Ectodermal cell (in vitro differentiated cells): ENCODE data around the gene CYP27A1.

ENCODE experiments used
- H3K27ac ChIP-seq: 2 replicates; pipeline ENCODE4 v1.7.0; 2013; ENCODE audit warnings: mild to moderate bottlenecking, low read depth, low read length; ENCODE audit not compliant: insufficient read depth, poor library complexity, severe bottlenecking
- H3K27me3 ChIP-seq: 2 replicates; pipeline ENCODE4 v1.7.0; 2013; ENCODE audit warnings: mild to moderate bottlenecking, low read length; ENCODE audit not compliant: insufficient read depth, control insufficient read depth, poor library complexity, severe bottlenecking
- H3K36me3 ChIP-seq: one replicate; pipeline ENCODE4 v1.7.0; 2013; ENCODE audit warnings: low read length; ENCODE audit not compliant: control insufficient read depth, insufficient read depth
- H3K4me1 ChIP-seq: one replicate; pipeline ENCODE4 v1.7.0; 2013; ENCODE audit warnings: low read length; ENCODE audit not compliant: control insufficient read depth, insufficient read depth
- H3K4me3 ChIP-seq: 2 replicates; pipeline ENCODE4 v1.7.0; 2013; ENCODE audit warnings: low read depth, low read length, control low read depth; ENCODE audit not compliant: insufficient read depth
- H3K9me3 ChIP-seq: 2 replicates; pipeline ENCODE4 v1.7.0; 2013; ENCODE audit warnings: mild to moderate bottlenecking, low read length, moderate library complexity; ENCODE audit not compliant: control insufficient read depth
- WGBS, 2 experiments: methylation state at CpG; one replicate each; pipeline ENCODE4 v1.1.7; 2013; ENCODE audit warnings: missing lambda C conversion rate in 2 of 2; 5-methylcytosine and 5-hydroxymethylcytosine counted together

CYP27A1 gene

DNA sequence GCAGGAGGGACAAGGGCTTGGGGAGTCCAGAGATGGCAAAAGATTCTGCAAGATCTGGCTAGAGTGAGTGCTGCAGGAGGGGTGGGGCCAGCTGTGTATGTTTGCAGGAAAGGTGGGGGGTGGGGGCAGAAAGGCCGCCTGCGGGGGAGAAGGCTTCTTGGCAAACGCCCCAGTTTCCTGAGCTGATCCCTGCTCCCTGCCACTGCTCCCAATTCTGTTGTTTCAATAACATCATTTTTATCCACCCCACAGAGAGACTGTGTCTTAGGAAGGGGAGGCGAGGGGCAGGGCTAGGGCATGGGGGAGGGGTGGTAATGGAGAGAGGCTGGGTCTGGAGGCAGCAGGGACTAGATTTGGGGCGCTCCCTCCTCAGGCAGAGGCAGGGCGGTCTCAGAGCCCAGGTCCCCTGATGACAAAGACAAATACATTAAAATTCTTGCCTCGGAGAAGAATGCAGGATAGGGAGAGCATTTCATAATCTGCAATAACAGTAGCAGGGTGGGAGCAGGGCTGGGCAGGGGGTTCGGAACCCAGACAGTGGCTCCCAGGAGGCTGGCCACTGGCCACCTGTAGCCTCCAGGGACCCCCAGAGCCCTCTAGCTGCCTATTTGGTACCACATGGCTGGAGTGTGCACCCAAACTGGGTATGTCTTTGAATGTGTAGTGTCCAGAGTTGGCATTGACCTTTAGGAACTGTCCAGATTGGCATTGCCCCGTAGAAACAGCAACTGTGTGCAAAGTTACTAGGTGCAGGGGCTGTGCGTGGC, 75.6 kb downstream of the CYP27A1 start:
- no peaks in the 10 kb centered on the region for H3K36me3 ChIP-seq
- peaks cover 34% of the 10 kb centered on the region for H3K4me1 ChIP-seq
- peaks cover 96% of the 10 kb centered on the region for H3K27me3 ChIP-seq
- no peak overlapping the region for H3K4me3 ChIP-seq
- H3K27ac ChIP-seq: no peak overlapping the region
- WGBS, 2 experiments: 33 to 45% methylated on average over 10 of the region's 10 CpGs
- no peaks in the 10 kb centered on the region for H3K9me3 ChIP-seq

DNA sequence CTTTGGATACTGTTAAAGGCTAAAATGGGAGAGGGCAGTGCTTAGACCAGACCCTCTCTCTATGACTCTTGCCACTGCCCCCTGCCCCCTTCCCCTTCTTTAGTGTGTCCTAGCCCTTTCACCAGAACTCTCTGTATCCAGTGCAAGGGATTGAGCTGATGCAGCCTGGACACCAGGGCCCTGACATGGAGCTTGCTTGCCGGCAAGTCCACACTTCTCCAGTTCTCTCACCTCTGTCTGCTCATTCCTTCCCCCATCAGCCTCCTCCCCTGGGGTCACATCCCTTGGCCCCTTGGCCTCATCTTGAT, 76.1 kb downstream of the CYP27A1 start:
- Histone ChIP-seq H3K27ac (no peak overlapping the region), H3K4me1 (peaks cover 32% of the 10 kb centered on the region), H3K27me3 (peaks cover 100% of the 10 kb centered on the region), H3K4me3 (no peak overlapping the region), H3K9me3 (no peaks in the 10 kb centered on the region), H3K36me3 (no peaks in the 10 kb centered on the region)
- 38 to 50% methylated on average over 1 of the region's 1 CpG for WGBS, 2 experiments

DNA sequence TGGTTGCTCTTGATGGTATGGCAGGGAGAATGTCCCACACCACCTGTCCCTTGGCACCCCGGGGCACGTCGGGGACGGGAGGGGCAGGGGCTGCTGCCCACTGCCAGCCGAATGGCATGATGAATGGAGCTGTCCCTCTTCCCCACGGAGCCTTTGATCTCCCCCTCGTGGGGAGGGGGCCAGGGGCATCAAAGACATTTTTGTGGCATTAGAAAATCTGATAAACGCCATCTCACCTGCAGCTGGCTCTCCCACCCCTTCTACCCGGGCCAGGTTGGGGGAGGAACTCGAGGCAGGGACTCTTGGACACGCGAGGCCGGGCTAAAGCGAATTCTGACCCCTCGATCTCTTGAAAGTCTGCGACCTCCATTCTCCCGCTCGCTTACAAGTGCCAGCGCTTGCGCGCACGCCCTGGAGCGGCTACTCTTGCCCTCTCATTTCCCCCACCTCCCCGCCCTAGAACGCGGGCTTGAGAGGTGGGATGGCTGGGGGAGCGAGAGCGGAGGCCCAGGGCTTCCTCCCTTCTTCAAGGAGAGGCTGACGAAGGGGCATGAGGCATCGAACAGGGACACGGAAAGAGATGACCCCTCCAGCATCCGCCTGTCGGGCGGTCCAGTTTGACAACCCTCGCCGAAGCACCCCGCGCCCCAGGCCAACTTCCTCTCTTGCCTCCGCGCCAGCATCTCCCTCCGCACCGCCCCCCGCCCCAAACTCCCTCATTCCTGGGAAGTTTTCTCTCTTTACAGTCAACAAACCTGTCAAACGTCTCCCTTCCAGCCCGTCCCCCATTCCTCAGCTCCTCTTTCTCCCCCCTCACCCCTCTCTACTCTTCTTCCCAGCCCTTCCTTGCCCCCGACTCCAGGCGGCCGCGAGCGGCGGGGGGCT, 77.0 kb downstream of the CYP27A1 start:
- peaks cover 100% of the 10 kb centered on the region for H3K27me3 ChIP-seq
- WGBS, 2 experiments: 2 to 4% methylated on average over 51 of the region's 51 CpGs

DNA sequence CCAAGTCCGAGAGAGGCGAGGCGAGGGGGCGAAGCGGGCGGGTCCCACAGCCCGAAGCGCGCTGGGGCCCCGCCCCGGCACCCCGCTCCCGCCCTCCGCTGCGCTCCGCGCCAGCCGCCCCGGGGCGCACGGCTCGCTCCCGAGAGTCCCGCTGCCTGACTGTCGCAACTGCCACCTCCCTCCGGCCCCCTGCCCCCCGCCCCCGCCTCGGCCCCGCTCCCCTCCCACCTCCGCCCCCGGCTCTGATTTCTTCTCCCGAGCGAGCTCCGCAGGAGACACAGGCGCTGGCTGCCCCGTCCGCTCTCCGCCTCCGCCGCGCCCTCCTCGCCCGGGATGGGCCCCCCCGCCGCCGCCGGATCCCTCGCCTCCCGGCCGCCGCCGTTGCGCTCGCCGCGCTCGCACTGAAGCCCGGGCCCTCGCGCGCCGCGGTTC, 77.6 kb downstream of the CYP27A1 start, which contains the start of gene WNT6:
TSS of gene WNT6 (plus strand) at position 250 of the 432 bp plus-strand sequence. CDS start 233 bp downstream, outside the sequence.
- peaks cover 27% of the 10 kb centered on the region for H3K4me1 ChIP-seq
- no peaks in the 10 kb centered on the region for H3K36me3 ChIP-seq
- H3K4me3 ChIP-seq: peak within 1 kb of the TSS; percentile 14
- peaks cover 99% of the 10 kb centered on the region for H3K27me3 ChIP-seq
- H3K27ac ChIP-seq: no peak within 1 kb of the TSS
- no peaks in the 10 kb centered on the region for H3K9me3 ChIP-seq
- 0% methylated on average over 63 to 64 of the region's 64 CpGs for WGBS, 2 experiments

More for the DNA sequence above, 77.0 kb downstream of the CYP27A1 start:
- H3K4me1 ChIP-seq: peaks cover 27% of the 10 kb centered on the region
- H3K36me3 ChIP-seq: no peaks in the 10 kb centered on the region
- H3K27ac ChIP-seq: no peak overlapping the region
- no peaks in the 10 kb centered on the region for H3K9me3 ChIP-seq
- H3K4me3 ChIP-seq: peak overlapping the region; percentile 14

DNA sequence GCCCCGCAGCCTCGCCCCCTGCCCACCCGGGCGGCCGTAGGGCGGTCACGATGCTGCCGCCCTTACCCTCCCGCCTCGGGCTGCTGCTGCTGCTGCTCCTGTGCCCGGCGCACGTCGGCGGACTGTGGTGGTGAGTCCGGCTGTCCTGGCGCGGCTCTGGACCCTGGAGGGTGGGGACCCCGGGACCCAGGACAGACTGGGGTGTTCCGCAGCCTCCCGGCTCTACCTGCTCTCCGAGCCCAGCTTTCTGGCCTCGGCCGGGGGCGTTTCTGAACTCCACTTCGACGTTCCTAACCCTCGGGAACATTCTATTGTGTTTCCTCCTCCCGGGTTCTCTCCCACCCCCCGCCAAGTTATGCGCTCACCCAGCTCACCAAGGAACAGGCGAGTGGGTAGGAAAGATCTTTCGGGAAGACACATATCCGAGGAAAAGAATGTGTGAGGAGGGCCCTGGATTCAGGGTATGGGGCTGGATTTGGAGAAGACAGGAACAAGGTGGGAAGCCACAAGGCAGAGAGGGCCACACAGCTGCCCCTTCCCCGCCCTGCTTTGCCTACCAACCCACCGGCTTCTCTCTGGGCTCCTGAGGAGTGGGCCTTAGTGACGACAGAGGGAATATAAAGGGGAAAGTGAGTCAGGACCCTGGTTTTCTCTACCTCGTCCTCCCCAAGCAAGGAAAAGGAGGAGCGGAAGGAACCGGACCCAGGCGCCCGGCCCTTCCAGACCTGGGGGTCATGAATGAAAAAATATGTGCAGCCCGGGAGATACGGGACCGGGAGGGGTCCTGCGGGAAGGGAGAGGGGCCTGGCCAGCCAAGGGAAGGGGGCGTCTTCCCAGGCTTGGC, 78.3 kb downstream of the CYP27A1 start:
- Histone ChIP-seq H3K4me3 (peak overlapping the region; percentile 7), H3K27ac (no peak overlapping the region), H3K36me3 (no peaks in the 10 kb centered on the region), H3K9me3 (no peaks in the 10 kb centered on the region), H3K4me1 (peaks cover 27% of the 10 kb centered on the region), H3K27me3 (peaks cover 97% of the 10 kb centered on the region)
- WGBS, 2 experiments: 3% methylated on average over 47 of the region's 47 CpGs

DNA sequence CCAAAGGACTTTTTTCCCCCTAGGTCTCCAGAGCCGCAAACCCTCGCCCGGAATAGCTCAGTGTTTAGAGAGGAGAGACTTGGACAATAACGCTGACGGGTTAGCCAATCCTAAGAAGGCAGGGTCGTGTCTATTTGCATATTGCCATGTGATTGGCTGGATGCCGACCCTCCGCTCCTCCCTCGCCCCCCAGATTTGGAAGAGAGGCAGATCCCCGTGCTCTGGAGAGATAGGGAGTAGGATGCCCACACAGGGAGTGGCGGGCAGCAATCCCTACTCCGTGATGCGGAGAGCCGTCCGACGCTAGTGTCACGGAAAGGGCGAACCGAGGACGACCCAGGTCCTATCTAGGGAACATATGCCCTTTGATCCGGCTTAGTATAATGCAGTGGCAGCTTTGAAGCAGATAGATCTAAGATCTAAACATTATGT, 79.0 kb downstream of the CYP27A1 start:
- Histone ChIP-seq H3K4me3 (no peak overlapping the region), H3K4me1 (peaks cover 21% of the 10 kb centered on the region), H3K27me3 (peaks cover 97% of the 10 kb centered on the region), H3K27ac (no peak overlapping the region), H3K36me3 (no peaks in the 10 kb centered on the region), H3K9me3 (no peaks in the 10 kb centered on the region)
- WGBS, 2 experiments: 2% methylated on average over 21 of the region's 21 CpGs

DNA sequence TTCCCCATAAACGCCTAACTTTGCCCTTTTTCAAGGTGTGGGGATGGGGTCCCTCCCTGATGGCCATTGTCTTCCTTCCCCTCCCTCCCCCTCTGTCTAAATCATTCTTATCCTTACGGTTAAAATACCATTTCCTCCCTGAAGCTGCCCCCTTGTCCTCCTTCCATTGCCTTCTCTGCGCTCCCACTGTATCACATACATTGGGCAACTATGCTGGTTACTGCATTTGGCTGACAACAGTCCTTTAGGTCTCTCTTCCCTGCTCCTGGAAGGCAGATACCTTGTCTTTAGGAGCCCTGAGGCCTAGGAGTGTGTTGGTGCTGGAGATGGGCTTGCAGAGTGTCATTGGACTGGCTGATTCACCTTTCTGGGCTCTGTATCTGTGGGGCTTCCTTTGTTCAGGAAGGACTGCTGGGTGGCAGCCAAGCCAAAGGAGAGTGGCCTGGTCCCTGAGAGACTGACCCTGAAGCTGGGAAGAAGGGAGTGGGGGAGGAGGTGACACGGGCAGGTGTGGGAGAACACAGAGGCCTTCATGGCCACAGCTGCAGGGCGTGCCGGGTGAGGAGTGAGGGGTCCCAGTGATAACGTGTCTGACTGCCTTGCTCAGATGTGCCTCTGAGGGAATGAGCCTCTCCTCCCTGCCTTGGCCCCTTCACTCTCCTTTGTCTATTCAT, 79.8 kb downstream of the CYP27A1 start:
- Histone ChIP-seq H3K27me3 (peaks cover 97% of the 10 kb centered on the region), H3K27ac (no peak overlapping the region), H3K4me3 (no peak overlapping the region), H3K9me3 (no peaks in the 10 kb centered on the region), H3K36me3 (no peaks in the 10 kb centered on the region), H3K4me1 (peaks cover 21% of the 10 kb centered on the region)
- 63 to 72% methylated on average over 7 of the region's 7 CpGs for WGBS, 2 experiments

DNA sequence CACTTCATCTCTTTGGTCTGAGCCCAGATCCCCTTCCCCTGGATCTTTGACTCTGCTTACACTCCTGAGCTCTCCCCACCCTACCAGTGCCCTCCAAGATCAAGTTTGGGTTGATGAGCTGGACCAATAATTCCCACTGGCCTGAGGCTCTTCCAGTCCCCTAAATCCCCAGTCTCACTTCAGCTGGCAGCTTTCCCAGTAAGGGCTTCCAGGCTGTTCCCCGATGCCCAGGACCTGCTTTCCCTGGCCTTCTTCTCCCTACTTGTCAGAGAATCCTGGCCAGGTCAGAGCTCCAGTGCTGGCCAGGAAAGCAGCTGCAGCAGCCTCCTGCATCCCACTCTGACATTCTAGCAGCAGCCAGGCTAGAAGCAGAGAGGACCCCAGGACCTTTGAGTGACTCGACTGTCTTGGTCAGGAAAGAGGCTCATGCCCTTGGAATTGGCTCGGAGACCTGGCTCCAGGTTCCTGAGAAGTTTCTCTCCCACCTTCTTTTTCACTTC, 81.1 kb downstream of the CYP27A1 start:
- no peaks in the 10 kb centered on the region for H3K36me3 ChIP-seq
- H3K27ac ChIP-seq: no peak overlapping the region
- H3K4me3 ChIP-seq: no peak overlapping the region
- 91 to 92% methylated on average over 3 of the region's 3 CpGs for WGBS, 2 experiments
- peaks cover 97% of the 10 kb centered on the region for H3K27me3 ChIP-seq
- no peaks in the 10 kb centered on the region for H3K9me3 ChIP-seq
- peaks cover 12% of the 10 kb centered on the region for H3K4me1 ChIP-seq
